Type B pancreatic cell (in vitro differentiated cells): ENCODE results near the gene UTP11. TPM values are rescaled to one million over a fixed set of nuclear protein-coding genes. Genes with fewer than 3 reads are reported as not detected.

Experiments
- DNase-seq: peaks from one replicate; pipeline ENCODE4 v3.0.0; 2021; ENCODE audit warnings: mixed read lengths; ENCODE audit not compliant: unreplicated experiment; ENCODE audit errors: extremely low spot score
- H3K27ac Mint-ChIP-seq: 2 replicates; pipeline ENCODE4 v1.8.0; 2021; ENCODE audit warnings: mild to moderate bottlenecking, mixed read lengths
- H3K27me3 Mint-ChIP-seq: 2 replicates; pipeline ENCODE4 v1.8.0; 2021; ENCODE audit warnings: mixed read lengths
- H3K36me3 Mint-ChIP-seq: 2 replicates; pipeline ENCODE4 v1.8.0; 2021; ENCODE audit warnings: mixed read lengths
- H3K4me1 Mint-ChIP-seq: one replicate; pipeline ENCODE4 v1.8.0; 2021; ENCODE audit warnings: mixed read lengths; ENCODE audit not compliant: unreplicated experiment
- H3K4me3 Mint-ChIP-seq: 2 replicates; pipeline ENCODE4 v1.8.0; 2021; ENCODE audit warnings: mild to moderate bottlenecking, mixed read lengths
- H3K9me3 Mint-ChIP-seq: 2 replicates; pipeline ENCODE4 v1.8.0; 2021; ENCODE audit warnings: mixed read lengths
- total RNA-seq: library from RNA; stranded (reverse); gene quantifications from 2 replicates; pipeline ENCODE4 v1.2.1, GENCODE V29; 2021; ENCODE audit warnings: low replicate concordance
- TF ChIP-seq, protein P1 (sequence below): fragments of 200-600 bp; sonication (generic); conservative IDR thresholded peaks from 2 replicates; pipeline ENCODE4 v1.5.0; 2021; ENCODE audit warnings: antibody characterized with exemption, mild to moderate bottlenecking

UTP11 gene
- total RNA-seq, 1 donor from 2014 or later = 33.1 TPM

DNA sequence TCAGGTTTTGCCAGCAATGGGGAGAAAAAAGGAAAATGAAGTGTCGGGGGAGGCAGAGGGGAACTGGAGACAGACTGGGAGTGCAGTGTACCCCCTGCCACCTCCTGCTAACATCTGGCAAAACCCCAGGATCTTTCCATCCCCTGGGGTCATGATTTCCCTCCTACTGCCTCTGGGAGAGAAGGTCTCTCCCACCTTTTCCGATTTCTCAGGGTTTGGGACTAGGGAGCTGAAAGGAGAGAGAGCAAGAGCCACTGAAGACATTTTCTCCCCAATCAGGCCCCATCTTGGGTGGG lies 12.4 kb upstream of the UTP11 start:
- peaks cover 34% of the 10 kb centered on the region for H3K4me1 Mint-ChIP-seq
- TF ChIP-seq, protein P1, sequence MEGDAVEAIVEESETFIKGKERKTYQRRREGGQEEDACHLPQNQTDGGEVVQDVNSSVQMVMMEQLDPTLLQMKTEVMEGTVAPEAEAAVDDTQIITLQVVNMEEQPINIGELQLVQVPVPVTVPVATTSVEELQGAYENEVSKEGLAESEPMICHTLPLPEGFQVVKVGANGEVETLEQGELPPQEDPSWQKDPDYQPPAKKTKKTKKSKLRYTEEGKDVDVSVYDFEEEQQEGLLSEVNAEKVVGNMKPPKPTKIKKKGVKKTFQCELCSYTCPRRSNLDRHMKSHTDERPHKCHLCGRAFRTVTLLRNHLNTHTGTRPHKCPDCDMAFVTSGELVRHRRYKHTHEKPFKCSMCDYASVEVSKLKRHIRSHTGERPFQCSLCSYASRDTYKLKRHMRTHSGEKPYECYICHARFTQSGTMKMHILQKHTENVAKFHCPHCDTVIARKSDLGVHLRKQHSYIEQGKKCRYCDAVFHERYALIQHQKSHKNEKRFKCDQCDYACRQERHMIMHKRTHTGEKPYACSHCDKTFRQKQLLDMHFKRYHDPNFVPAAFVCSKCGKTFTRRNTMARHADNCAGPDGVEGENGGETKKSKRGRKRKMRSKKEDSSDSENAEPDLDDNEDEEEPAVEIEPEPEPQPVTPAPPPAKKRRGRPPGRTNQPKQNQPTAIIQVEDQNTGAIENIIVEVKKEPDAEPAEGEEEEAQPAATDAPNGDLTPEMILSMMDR = no peak
- peaks cover 6% of the 10 kb centered on the region for H3K27me3 Mint-ChIP-seq
- DNase-seq = no peak
- peak overlapping the region; percentile 89 for H3K27ac Mint-ChIP-seq
- H3K4me3 Mint-ChIP-seq = peak overlapping the region; percentile 68
- H3K9me3 Mint-ChIP-seq = no peaks in the 10 kb centered on the region
- no peaks in the 10 kb centered on the region for H3K36me3 Mint-ChIP-seq

DNA sequence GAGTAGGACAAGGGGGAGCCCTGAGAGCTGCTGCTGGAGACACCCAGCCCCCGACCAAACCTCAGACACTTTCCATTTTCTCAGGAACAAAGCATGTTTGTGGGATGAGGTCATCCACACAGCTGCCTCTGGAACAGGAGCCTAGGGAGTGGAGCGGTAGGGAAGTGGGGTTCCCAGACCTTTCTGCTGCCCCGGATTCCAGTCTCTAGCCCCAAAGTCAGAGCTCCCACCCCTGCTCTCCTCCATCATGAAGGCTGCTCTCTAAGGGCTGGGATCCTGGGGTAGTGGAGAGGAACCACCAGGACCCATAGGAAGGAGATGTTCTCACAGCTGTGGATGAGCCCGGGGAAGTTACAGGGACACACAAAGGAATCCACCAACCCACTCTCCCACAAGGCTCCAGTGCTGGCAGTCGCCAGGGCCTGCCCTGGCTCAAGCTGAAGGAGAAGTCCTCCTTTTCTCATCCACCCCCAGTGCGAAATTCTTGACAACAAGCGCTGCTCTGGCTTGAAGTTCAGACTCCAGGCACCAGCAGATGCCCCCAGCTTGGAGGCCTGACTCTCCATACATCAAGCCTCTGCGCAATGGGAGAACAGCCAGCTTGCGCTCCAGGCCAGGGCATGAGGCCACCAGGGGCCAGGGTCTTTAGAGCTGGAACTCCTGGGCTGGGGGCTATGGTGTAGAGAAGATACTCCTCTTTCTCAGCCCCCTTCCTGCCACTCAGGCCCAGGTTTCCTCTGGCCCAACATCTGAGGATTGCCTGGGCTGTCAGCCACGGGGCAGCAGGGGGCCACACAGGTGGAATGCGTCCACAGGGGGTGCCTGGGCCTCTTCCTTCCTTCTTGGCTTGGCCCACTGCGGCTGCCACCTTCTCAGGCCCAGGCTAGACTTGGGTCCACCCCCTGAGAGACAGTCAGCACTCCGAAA lies 11.7 kb upstream of the UTP11 start:
- Mint-ChIP-seq H3K4me1 (peaks cover 33% of the 10 kb centered on the region), H3K4me3 (peak overlapping the region; percentile 68), H3K27ac (peak overlapping the region; percentile 89), H3K9me3 (no peaks in the 10 kb centered on the region), H3K27me3 (peaks cover 6% of the 10 kb centered on the region), H3K36me3 (no peaks in the 10 kb centered on the region)
- TF ChIP-seq, protein P1 = no peak
- no peak for DNase-seq

- DNase-seq = no peak
- Mint-ChIP-seq H3K27ac (no peak overlapping the region), H3K9me3 (no peaks in the 10 kb centered on the region), H3K27me3 (peaks cover 6% of the 10 kb centered on the region), H3K4me1 (peaks cover 33% of the 10 kb centered on the region), H3K4me3 (peak overlapping the region; percentile 84), H3K36me3 (no peaks in the 10 kb centered on the region)
- TF ChIP-seq, protein P1 = no peak
Measured at GRCh38 chr1:38003261-38004250, 9.0 kb upstream of the UTP11 start.

GRCh38 chr1:38004284-38005108 lies 8.0 kb upstream of the UTP11 start:
- Mint-ChIP-seq H3K9me3 (no peaks in the 10 kb centered on the region), H3K4me1 (peaks cover 29% of the 10 kb centered on the region), H3K36me3 (no peaks in the 10 kb centered on the region), H3K27ac (peak overlapping the region; percentile 4), H3K4me3 (peak overlapping the region; percentile 84), H3K27me3 (peaks cover 6% of the 10 kb centered on the region)
- TF ChIP-seq, protein P1 = no peak
- DNase-seq = no peak
